CD4-positive, alpha-beta T cell (primary cell): ENCODE data around the gene KCNH1. TPM values are rescaled to one million over a fixed set of nuclear protein-coding genes. Genes with fewer than 3 reads are reported as not detected.

Experiments
- ATAC-seq: fragments of 200-7000 bp; cut with Tn5 transposase; one replicate; pipeline ENCODE4 v1.10.0; 2022; ENCODE audit warnings: mild to moderate bottlenecking; ENCODE audit not compliant: poor library complexity
- CTCF ChIA-PET: fragments of 350-600 bp; sonication (Branson Sonifier 250); formaldehyde crosslinking; loops from one replicate; lab custom pipeline; 2021; ENCODE audit warnings: antibody characterized with exemption, inconsistent platforms; lab: Charles Lee
- POLR2A ChIA-PET: fragments of 350-600 bp; sonication (Branson Sonifier 250); formaldehyde crosslinking; loops from one replicate; lab custom pipeline; 2021; ENCODE audit warnings: antibody characterized with exemption, inconsistent platforms; lab: Charles Lee
- DNase-seq, 14 experiments: peaks; one replicate each; pipeline ENCODE4 v3.0.0-alpha.2; 2013 to 2020; ENCODE audit warnings: mixed read lengths in 2 of 14
- H3K27ac ChIP-seq, 2 donors: one replicate each; pipeline versions ENCODE4 v1.5.1 to v1.7.0; 2013; ENCODE audit warnings: low read length in 2 of 2, low read depth in 1 of 2, mild to moderate bottlenecking in 1 of 2
- H3K27me3 ChIP-seq, 2 experiments: 1 replicate in 1 of 2; 2 replicates in 1 of 2; pipeline versions ENCODE4 v1.6.1 to v1.7.0; 2013; ENCODE audit warnings: low read length in 2 of 2, control low read depth in 1 of 2, mild to moderate bottlenecking in 1 of 2, moderate library complexity in 1 of 2; ENCODE audit not compliant: insufficient read depth in 2 of 2, control insufficient read depth in 1 of 2
- H3K36me3 ChIP-seq: one replicate; pipeline ENCODE4 v1.6.1; 2013; ENCODE audit warnings: low read length, control low read depth; ENCODE audit not compliant: insufficient read depth
- H3K4me1 ChIP-seq: one replicate; pipeline ENCODE4 v1.6.1; 2013; ENCODE audit warnings: low read length, control low read depth; ENCODE audit not compliant: insufficient read depth
- H3K4me3 ChIP-seq: one replicate; pipeline ENCODE4 v1.5.1; 2013; ENCODE audit warnings: mild to moderate bottlenecking, low read length, moderate library complexity
- H3K9me3 ChIP-seq, 2 experiments: 1 replicate in 1 of 2; 2 replicates in 1 of 2; pipeline versions ENCODE4 v1.6.1 to v1.7.0; 2013; ENCODE audit warnings: low read length in 2 of 2, mild to moderate bottlenecking in 2 of 2, control low read depth in 1 of 2, moderate library complexity in 1 of 2; ENCODE audit not compliant: control insufficient read depth in 1 of 2, insufficient read depth in 1 of 2
- H3K27ac Mint-ChIP-seq: one replicate; pipeline ENCODE4 v1.8.0; 2020; ENCODE audit warnings: mixed read lengths
- H3K27me3 Mint-ChIP-seq: one replicate; pipeline ENCODE4 v1.8.0; 2021; ENCODE audit warnings: mixed read lengths
- H3K36me3 Mint-ChIP-seq: one replicate; pipeline ENCODE4 v1.8.0; 2021; ENCODE audit warnings: low read depth, mixed read lengths
- H3K4me1 Mint-ChIP-seq: one replicate; pipeline ENCODE4 v1.8.0; 2021; ENCODE audit warnings: low read depth, mixed read lengths
- H3K4me3 Mint-ChIP-seq: one replicate; pipeline ENCODE4 v1.8.0; 2020; ENCODE audit warnings: mild to moderate bottlenecking, mixed read lengths
- H3K9me3 Mint-ChIP-seq: one replicate; pipeline ENCODE4 v1.8.0; 2020; ENCODE audit warnings: mixed read lengths
- CTCF ChIP-seq: fragments of 200-600 bp; IDR thresholded peaks from one replicate; pipeline ENCODE4 v1.8.0; 2022; ENCODE audit warnings: antibody characterized with exemption, mild to moderate bottlenecking
- intact Hi-C, 2 experiments: fragments of 100-400 bp; cut with DNase I in 1 of 2; cut with micrococcal nuclease in 1 of 2; formaldehyde crosslinking; loops; one replicate each; pipeline versions ENCODE4 v1.15.1 to v1.9.0; 2023 to 2025; cut with DNase I, micrococcal nuclease
- total RNA-seq, 174 experiments: library from RNA in 2 of 174; stranded (reverse) in 2 of 174; gene quantifications; one replicate each; pipeline ENCODE4 v1.2.3 and lab custom pipeline; 2021 to 2026

The KCNH1 gene
- total RNA-seq, 2 experiments from 2014 or later: not detected

- Histone ChIP-seq H3K36me3 (no peaks in the 10 kb centered on the region), H3K4me3 (no peak overlapping the region), H3K27ac (no peak overlapping the region), H3K4me1 (no peaks in the 10 kb centered on the region), H3K9me3 (no peaks in the 10 kb centered on the region), H3K27me3 (peaks cover 0 to 3% of the 10 kb centered on the region in 2 experiments)
- CTCF ChIA-PET: no interaction called here
- ATAC-seq (no peak), DNase-seq (no peak)
- Mint-ChIP-seq H3K27ac (no peak overlapping the region), H3K36me3 (no peaks in the 10 kb centered on the region), H3K4me1 (no peaks in the 10 kb centered on the region), H3K9me3 (no peaks in the 10 kb centered on the region), H3K27me3 (peaks cover 17% of the 10 kb centered on the region), H3K4me3 (no peak overlapping the region)
- POLR2A ChIA-PET: no interaction called here
- intact Hi-C loops: no loop called here
- no peak for TF ChIP-seq CTCF
These were observed 339.5 kb downstream of the KCNH1 start for GRCh38 chr1:210794445-210794844.

GRCh38 chr1:210792250-210793102 is 341.5 kb downstream of the KCNH1 start:
- Histone ChIP-seq H3K36me3 (no peaks in the 10 kb centered on the region), H3K4me3 (no peak overlapping the region), H3K27me3 (peaks cover 0 to 3% of the 10 kb centered on the region in 2 experiments), H3K4me1 (no peaks in the 10 kb centered on the region), H3K27ac (no peak overlapping the region), H3K9me3 (no peaks in the 10 kb centered on the region)
- Mint-ChIP-seq H3K36me3 (no peaks in the 10 kb centered on the region), H3K9me3 (no peaks in the 10 kb centered on the region), H3K27me3 (peaks cover 17% of the 10 kb centered on the region), H3K27ac (no peak overlapping the region), H3K4me3 (no peak overlapping the region), H3K4me1 (no peaks in the 10 kb centered on the region)
- TF ChIP-seq CTCF: no peak
- DNase-seq (no peak), ATAC-seq (no peak)
- ChIA-PET POLR2A (no interaction called here), CTCF (no interaction called here)
- intact Hi-C loops: no loop called here

- no peak overlapping the region for H3K27ac ChIP-seq
- H3K4me3 ChIP-seq: no peak overlapping the region
- Mint-ChIP-seq H3K4me3 (no peak overlapping the region), H3K27ac (no peak overlapping the region), H3K27me3 (peaks cover 17% of the 10 kb centered on the region), H3K36me3 (no peaks in the 10 kb centered on the region), H3K4me1 (no peaks in the 10 kb centered on the region), H3K9me3 (no peaks in the 10 kb centered on the region)
- ChIA-PET CTCF (no interaction called here), POLR2A (interaction anchor here (1.0 kb wide), 1 partner anchor 12 kb away, joined by 3 read pairs; no protein-coding TSS in a partner anchor)
- H3K27me3 ChIP-seq: peaks cover 0 to 3% of the 10 kb centered on the region in 2 experiments
- no peak for TF ChIP-seq CTCF
- no peaks in the 10 kb centered on the region for H3K36me3 ChIP-seq
- intact Hi-C loops: no loop called here
- no peak for ATAC-seq
- H3K4me1 ChIP-seq: no peaks in the 10 kb centered on the region
- no peaks in the 10 kb centered on the region for H3K9me3 ChIP-seq
- DNase-seq: no peak
These were observed 343.8 kb downstream of the KCNH1 start for GRCh38 chr1:210790196-210790595.
